ENCODE measurements around the gene MCF2L2.

- no peak for TF ChIP-seq EZH2 (IDR thresholded peaks at IDR 0.05)
- no peak for TF ChIP-seq POLR2AphosphoS5 (IDR thresholded peaks at IDR 0.05; ENCODE audit: borderline replicate concordance, low read depth, low read length)
- TF ChIP-seq FOXP2 (optimal IDR thresholded peaks at IDR 0.05; ENCODE audit: control extremely low read depth, extremely low read length, insufficient read depth): no peak
Observed at GRCh38 chr3:183193762-183194689, 234.4 kb downstream of the MCF2L2 start.

Measured in SK-N-MC (cell line).